ENCODE measurements around the gene IBA57. TPM values are rescaled to one million over a fixed set of nuclear protein-coding genes. Genes with fewer than 3 reads are reported as not detected.

The IBA57 gene
- total RNA-seq, 1 experiment from 2014 or later = 8.5 TPM

DNA sequence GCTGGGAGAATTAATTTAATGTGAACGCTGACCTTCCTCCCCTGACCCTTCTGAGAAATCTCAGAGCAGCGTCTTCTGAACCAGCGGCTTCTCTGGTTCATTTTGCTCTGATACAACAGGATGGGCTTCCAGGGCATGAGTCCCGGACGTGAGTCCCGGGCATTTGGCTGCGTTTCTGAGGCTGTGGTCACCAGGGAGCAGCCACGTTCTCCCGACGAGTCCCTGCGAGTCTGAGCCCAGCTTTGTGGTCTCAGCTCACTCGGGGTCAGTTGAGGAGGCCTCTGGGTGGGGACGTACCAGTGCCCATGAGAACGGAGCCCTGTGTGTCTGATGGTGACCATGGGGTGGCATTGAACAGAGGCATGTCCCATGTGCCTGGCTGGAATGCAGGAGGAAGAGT, 24.6 kb downstream of the IBA57 start:
- DNase-seq (ENCODE audit: low spot score) = no peak

- no peak for DNase-seq (ENCODE audit: low spot score)
Observed at GRCh38 chr1:228190778-228191177, 25.2 kb downstream of the IBA57 start.

DNA sequence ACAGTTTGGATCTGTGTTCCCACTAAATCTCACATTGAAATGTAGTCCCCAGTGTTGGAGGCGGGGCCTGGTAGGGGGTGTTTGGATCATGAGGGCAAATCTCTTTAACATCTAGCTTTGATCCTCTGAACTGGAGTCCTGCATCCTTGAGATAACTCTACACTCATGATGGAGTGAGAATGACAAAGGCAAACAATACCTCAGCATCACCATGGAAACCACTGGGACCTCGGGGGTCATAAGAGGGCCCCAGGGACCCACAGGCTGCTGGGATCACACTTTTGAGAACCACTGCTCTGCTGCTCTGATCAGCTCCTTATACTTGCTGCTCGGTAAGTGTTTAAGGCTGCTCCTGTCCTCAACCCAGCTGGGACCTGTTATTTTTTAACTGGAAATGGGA, 28.8 kb downstream of the IBA57 start:
- no peak for DNase-seq (ENCODE audit: low spot score)

DNA sequence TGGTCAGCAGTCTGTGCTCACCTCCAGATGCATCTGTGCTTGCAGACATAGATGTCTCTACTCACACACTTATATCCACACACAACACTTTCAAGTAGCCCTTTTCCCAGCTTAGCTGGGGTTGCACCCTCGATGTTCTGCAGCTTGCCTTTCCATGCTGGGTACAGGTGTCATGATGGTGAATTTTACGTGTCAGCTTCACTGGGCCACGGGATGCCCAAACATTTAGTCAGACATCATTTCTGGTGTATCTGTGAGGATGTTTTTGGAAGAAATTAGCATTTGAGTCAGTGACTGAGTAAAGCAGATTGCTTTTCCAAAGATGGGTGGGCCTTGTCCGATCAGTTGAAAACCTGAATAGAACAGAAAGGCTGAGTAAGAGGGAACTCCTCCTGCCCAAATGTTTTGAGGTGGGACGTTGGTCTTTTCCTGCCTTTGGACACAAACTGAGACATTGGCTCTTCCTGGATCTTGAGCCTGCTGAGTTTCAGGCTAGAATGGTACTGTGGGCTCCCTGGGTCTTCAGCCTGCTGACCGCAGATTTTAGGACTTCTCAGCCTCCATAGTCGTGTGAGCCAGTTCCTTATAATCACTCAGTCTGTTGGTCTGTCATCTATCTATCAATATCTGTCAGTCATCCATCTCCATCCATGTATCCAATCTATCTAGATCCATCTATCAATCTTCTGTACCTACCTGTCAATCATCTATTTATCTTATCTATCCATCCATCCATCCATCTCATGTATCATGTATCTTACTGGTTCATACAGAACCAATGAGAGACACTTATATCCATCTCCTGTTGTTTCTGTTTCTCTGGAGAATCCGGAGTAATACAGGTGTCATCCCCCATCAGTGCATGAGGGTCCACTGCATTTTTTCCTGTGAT, 29.6 kb downstream of the IBA57 start:
- DNase-seq (ENCODE audit: low spot score) = no peak

DNA sequence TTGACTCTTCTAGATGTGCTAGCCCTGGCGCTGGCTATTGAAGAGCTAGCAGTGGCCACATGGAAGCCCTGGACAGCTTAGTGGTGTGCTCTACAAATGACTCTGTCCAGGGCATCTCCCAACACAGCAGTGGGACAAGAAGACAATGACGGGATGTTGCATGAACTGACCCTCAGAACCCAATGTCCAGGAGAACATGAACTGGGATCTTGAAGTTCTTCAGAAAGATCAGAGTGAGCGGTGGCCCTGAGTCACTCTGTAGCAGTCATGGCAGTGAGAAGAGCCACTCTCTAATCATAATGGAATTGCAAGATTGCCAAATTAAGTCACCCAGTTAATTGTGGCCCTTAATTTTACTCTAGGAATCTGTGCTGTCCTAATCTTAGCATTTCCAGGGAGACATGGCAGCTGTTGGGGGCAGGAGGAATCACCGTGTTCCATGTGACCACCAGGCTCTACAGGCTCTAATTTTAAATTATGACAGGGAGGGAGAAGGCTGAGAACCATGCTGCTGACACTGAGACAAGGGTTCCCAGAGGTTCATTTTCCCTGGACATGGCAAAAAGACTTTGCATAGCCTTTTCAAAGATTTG, 32.0 kb downstream of the IBA57 start:
- DNase-seq (ENCODE audit: low spot score) = no peak

DNA sequence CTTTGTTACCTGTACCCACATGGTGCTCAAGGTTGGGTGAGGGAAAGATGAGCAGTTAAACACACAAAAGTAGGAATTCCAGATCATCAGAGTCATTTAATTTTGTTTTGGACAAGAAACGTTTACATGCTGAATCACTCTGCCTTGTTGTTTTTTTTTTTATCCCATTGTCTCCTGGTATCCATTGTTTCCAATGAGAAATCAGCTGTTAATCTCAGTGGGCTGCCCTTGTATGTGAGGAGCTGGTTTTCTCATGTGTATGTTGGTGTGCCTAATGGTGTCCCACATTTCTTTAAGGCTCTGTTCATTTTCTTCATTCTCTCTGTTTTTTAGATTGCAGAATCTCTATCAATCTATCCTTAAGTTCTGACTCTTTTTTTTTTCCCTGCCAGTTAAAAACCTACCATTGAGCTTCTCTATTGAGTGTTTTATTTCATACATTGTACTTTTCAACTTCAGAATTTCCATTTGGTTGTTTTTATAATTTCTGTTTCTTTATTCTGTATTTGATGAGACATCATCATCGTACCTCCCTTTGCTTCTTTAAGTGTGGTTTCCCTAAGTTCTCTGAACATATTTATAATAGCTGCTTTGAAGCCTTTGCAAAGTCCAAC, 33.5 kb downstream of the IBA57 start:
- DNase-seq (ENCODE audit: low spot score) = peak; percentile 64

- DNase-seq (ENCODE audit: low spot score) = no peak
Observed at GRCh38 chr1:228204958-228205357, 39.4 kb downstream of the IBA57 start.

GRCh38 chr1:228205526-228206436, 40.2 kb downstream of the IBA57 start:
- DNase-seq (ENCODE audit: low spot score) = no peak

- no peak for DNase-seq (ENCODE audit: low spot score)
Observed at GRCh38 chr1:228206582-228207351, 41.2 kb downstream of the IBA57 start.

DNA sequence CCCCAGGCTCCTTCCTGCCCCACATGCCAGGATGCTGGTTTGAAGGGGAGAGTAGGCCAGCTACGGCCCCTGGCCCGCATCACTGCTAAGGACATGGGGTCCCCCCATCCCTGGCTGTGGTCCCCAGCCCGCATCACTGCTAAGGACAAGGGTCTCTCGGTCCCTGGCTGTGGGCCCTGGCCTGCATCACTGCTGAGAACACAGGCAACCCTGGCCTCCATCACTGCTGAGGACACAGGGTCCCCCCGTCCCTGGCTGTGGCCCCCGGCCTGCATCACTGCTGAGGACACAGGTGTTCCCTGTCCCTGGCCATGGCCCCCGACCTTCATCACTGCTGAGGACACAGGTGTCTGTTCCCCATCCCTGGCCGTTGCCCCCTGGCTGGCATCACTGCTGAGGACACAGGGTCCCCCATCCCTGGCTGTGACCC, 41.8 kb downstream of the IBA57 start:
- no peak for DNase-seq (ENCODE audit: low spot score)

- no peak for DNase-seq (ENCODE audit: low spot score)
Observed at GRCh38 chr1:228207851-228208821, 42.5 kb downstream of the IBA57 start, which contains the start of gene OBSCN. Gene OBSCN, plus strand, starts transcription at chr1:228208044. Its CDS starts 3,740 bp downstream, at chr1:228211784.

- DNase-seq (ENCODE audit: low spot score) = no peak
Observed at GRCh38 chr1:228208831-228209551, 43.4 kb downstream of the IBA57 start.

GRCh38 chr1:228209657-228210056, 44.1 kb downstream of the IBA57 start:
- DNase-seq (ENCODE audit: low spot score) = no peak

DNA sequence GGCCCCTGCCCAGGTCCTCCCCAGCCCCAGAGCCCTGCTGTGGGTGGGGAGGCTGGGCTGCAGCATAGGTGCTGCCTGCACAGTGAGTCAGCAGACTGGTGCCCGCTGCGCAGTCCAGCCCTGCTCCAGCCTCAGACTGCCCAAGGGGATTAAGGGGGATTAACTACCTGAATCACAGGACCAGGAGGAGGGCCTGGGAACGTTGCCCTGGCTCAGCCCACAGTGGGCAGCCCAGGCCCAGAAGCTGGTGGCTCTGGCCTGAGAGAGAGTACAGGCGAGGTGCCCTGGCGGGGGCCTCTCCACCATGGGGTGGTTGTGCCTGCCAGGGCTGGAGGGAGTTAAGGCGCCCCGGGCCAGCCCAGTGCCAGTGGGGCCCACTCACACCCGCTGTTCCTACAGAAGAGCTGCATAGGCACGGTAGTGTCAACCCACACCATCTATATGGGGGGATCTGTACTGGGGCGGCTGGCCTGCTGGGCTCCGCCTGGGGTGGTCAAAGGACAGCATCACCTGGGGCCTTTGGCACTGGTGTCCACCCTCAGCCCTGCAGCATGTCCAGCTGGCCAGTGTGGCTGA, 44.6 kb downstream of the IBA57 start:
- DNase-seq (ENCODE audit: low spot score) = peak; percentile 96

DNA sequence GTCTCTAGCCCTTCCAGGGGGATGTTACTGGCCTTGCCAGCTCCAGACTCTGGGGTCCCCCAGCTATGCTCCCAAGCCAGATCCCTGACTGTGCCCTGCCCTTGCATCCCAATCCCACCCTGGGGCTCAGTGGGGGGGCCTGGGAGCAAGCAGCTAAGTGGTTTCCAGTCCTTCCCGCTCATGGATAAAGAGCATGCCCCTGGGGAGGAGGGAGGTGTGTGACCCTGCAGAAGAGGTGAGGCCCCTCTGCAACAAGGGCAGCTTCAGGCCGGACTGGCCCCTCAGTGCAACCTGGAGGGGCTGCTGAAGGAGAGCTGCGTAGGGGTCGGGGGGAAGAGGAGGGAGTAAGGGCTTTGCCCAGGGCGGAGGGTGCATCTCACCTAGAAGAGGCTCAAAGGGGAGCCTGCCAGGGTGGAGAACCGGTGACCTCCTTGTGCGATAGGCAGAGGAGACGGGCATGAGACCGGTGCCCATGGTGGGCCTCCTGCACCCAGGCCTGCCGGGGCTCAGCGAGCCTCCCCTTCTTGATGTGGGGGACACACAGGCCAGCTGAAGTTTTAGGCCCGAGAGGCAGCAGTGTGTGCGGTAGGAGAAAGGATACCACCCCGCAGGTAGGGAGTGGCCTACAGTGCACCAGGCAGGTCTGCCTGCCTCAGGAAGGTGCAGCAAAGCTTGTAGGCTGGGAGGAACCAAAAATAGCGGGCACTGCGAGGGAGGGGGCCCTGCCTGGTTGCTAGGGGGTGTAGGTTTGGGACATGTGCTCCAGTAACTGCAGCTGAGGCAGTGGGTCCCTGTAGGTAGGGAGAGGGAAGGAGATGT, 45.3 kb downstream of the IBA57 start:
- DNase-seq (ENCODE audit: low spot score) = no peak

DNA sequence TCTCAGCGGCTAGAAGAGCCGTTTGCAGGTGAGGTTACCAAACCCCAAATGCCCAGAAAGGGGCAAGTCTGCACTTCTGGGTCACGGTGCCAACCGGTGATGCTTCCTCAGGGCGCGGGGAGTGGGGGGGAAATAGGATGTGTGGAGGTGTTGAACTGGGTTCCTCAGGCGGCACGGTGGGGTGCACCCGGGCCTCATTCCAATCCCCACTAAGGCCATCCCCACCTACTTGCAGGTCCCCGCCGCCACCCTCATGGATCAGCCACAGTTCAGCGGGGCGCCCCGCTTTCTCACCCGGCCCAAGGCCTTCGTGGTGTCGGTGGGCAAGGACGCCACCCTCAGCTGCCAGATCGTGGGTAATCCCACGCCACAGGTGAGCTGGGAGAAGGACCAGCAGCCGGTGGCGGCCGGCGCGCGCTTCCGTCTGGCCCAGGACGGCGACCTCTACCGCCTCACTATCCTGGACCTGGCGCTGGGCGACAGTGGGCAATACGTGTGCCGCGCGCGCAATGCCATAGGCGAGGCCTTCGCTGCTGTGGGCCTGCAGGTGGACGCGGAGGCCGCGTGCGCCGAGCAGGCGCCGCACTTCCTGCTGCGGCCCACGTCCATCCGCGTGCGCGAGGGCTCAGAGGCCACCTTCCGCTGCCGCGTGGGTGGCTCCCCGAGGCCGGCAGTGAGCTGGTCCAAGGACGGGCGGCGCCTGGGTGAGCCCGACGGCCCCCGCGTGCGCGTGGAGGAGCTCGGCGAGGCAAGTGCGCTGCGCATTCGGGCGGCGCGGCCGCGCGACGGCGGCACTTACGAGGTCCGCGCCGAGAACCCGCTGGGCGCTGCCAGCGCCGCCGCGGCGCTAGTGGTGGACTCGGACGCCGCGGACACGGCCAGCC, 46.2 kb downstream of the IBA57 start:
- DNase-seq (ENCODE audit: low spot score) = no peak

Measured in A172 (cell line).